ENCODE data around the gene TNS1.

- TF ChIP-seq CTCF (conservative IDR thresholded peaks at IDR 0.05; ENCODE audit: low read length) (no peak), EZH2phosphoT487 (IDR thresholded peaks at IDR 0.05; ENCODE audit: borderline replicate concordance) (no peak)
Measured at GRCh38 chr2:217795706-217796465, 206.9 kb downstream of the TNS1 start.

Data from Loucy (cell line).